ENCODE results near the gene ZNF764.

DNA sequence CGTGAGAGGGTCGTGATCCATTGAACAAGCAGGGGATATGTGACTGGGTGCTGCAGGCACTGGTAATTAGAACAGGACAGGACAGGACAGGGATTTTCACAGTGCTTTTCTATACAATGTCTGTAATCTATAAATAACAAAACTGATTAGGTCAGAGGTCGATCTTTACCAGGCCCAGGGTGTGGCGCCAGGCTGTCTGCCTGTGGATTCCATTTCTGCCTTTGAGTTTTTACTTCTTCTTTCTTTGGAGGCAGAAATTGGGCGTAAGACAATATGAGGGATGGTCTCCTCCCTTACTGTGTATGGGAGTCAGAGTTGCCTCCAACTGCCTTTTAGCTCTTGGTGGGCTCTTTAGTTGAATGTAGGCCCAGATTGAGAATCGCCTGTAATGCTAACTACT, 1.5 kb upstream of the ZNF764 start:
- TF ChIP-seq EP300 (IDR thresholded peaks at IDR 0.05): no peak
- TF ChIP-seq, protein P1, sequence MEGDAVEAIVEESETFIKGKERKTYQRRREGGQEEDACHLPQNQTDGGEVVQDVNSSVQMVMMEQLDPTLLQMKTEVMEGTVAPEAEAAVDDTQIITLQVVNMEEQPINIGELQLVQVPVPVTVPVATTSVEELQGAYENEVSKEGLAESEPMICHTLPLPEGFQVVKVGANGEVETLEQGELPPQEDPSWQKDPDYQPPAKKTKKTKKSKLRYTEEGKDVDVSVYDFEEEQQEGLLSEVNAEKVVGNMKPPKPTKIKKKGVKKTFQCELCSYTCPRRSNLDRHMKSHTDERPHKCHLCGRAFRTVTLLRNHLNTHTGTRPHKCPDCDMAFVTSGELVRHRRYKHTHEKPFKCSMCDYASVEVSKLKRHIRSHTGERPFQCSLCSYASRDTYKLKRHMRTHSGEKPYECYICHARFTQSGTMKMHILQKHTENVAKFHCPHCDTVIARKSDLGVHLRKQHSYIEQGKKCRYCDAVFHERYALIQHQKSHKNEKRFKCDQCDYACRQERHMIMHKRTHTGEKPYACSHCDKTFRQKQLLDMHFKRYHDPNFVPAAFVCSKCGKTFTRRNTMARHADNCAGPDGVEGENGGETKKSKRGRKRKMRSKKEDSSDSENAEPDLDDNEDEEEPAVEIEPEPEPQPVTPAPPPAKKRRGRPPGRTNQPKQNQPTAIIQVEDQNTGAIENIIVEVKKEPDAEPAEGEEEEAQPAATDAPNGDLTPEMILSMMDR (IDR thresholded peaks at IDR 0.05): no peak
- no peak for TF ChIP-seq POLR2A (IDR thresholded peaks at IDR 0.05)

All from ovary (tissue), 3 donors.